H1 (cell line): ENCODE measurements around the gene GPATCH4. TPM values are rescaled to one million over a fixed set of nuclear protein-coding genes. Genes with fewer than 3 reads are reported as not detected.

Source experiments
- CTCF ChIA-PET: fragments of 300-600 bp; sonication (Branson Sonifier 250); formaldehyde crosslinking; loops from one replicate; lab custom pipeline; 2021; ENCODE audit not compliant: partially characterized antibody; lab: Charles Lee
- POLR2A ChIA-PET: fragments of 300-600 bp; sonication (Branson Sonifier 250); formaldehyde crosslinking; loops from one replicate; lab custom pipeline; 2021; ENCODE audit warnings: inconsistent platforms; ENCODE audit not compliant: partially characterized antibody; lab: Charles Lee
- DNase-seq, 2 experiments: peaks; one replicate each; pipeline versions ENCODE4 v3.0.0 to v3.0.0-alpha.2; 2010 to 2022; ENCODE audit warnings: low spot score in 2 of 2, low read depth in 1 of 2, mixed read lengths in 1 of 2
- FAIRE-seq: peaks from 2 replicates; lab custom pipeline; 2011; peaks lifted over from hg19 to GRCh38; lab: Jason Lieb, UNC
- H2AFZ ChIP-seq: 2 replicates; pipeline ENCODE4 v1.8.1; 2012; ENCODE audit warnings: low read length, inconsistent platforms
- H2AK5ac ChIP-seq: 2 replicates; pipeline ENCODE4 v1.6.1; 2013; ENCODE audit warnings: low read depth, low read length
- H2BK120ac ChIP-seq: replicated peaks from 2 replicates; pipeline ENCODE3; 2013; ENCODE audit warnings: low read depth, low read length, inconsistent platforms
- H2BK12ac ChIP-seq: 2 replicates; pipeline ENCODE4 v1.6.1; 2013; ENCODE audit warnings: low read depth, low read length
- H2BK15ac ChIP-seq: 2 replicates; pipeline ENCODE4 v1.6.1; 2013; ENCODE audit warnings: low read length
- H2BK20ac ChIP-seq: 2 replicates; pipeline ENCODE4 v1.6.1; 2013; ENCODE audit warnings: low read length
- H2BK5ac ChIP-seq: 2 replicates; pipeline ENCODE4 v1.6.1; 2013; ENCODE audit warnings: low read depth, low read length
- H3K14ac ChIP-seq: 2 replicates; pipeline ENCODE4 v1.6.1; 2013; ENCODE audit warnings: inconsistent platforms; ENCODE audit not compliant: insufficient read length
- H3K18ac ChIP-seq: 2 replicates; pipeline ENCODE4 v1.6.1; 2013; ENCODE audit warnings: low read length; ENCODE audit errors: extremely low read depth
- H3K23ac ChIP-seq: 2 replicates; pipeline ENCODE4 v1.6.1; 2013; ENCODE audit warnings: inconsistent platforms; ENCODE audit not compliant: insufficient read length
- H3K23me2 ChIP-seq: 2 replicates; pipeline ENCODE4 v1.6.1; 2013; ENCODE audit warnings: low read depth, low read length
- H3K27ac ChIP-seq: 2 replicates; pipeline ENCODE4 v1.6.1; 2011; ENCODE audit warnings: low read depth, low read length, inconsistent platforms
- H3K27me3 ChIP-seq, 4 experiments: replicated peaks in 1 of 4; 1 replicate in 1 of 4; 2 replicates in 3 of 4; pipeline versions ENCODE4 v1.6.1 to v1.8.1; 2011 to 2013; ENCODE audit warnings: low read length in 3 of 4, mild to moderate bottlenecking in 3 of 4, inconsistent platforms in 2 of 4, mixed read lengths in 2 of 4, moderate library complexity in 1 of 4; ENCODE audit not compliant: control insufficient read depth in 3 of 4, insufficient read depth in 3 of 4; ENCODE audit errors: extremely low read depth in 1 of 4
- H3K36me3 ChIP-seq, 4 experiments: 2 replicates each; pipeline versions ENCODE4 v1.6.1 to v1.8.1; 2011 to 2013; ENCODE audit warnings: mild to moderate bottlenecking in 4 of 4, low read length in 3 of 4, moderate library complexity in 2 of 4, control low read depth in 1 of 4, inconsistent platforms in 1 of 4; ENCODE audit not compliant: insufficient read depth in 4 of 4, control insufficient read depth in 2 of 4
- H3K4ac ChIP-seq: replicated peaks from 2 replicates; pipeline ENCODE3; 2013; ENCODE audit warnings: low read length, low read depth, mixed read lengths, inconsistent platforms; ENCODE audit not compliant: insufficient read length
- H3K4me1 ChIP-seq, 4 experiments: replicated peaks in 1 of 4; 1 replicate in 1 of 4; 2 replicates in 3 of 4; pipeline versions ENCODE4 v1.6.1 to v1.8.1; 2011 to 2013; ENCODE audit warnings: low read length in 3 of 4, inconsistent platforms in 2 of 4, mixed read lengths in 1 of 4; ENCODE audit not compliant: insufficient read depth in 4 of 4, control insufficient read depth in 3 of 4
- H3K4me2 ChIP-seq, 2 experiments: 2 replicates each; pipeline versions ENCODE4 v1.6.1 to v1.8.1; 2011 to 2013; ENCODE audit warnings: low read depth in 2 of 2, low read length in 2 of 2, control low read depth in 1 of 2, inconsistent platforms in 1 of 2, mild to moderate bottlenecking in 1 of 2; ENCODE audit not compliant: insufficient read depth in 1 of 2
- H3K4me3 ChIP-seq, 4 experiments: fragments of 200-600, 300-600 bp in 1 of 4; sonication (generic), shearing (Covaris generic), sonication (Bioruptor Twin) in 1 of 4; 2 replicates each; pipeline versions ENCODE4 v1.5.1 to v1.8.1; 2011 to 2016; ENCODE audit warnings: low read length in 4 of 4, low read depth in 3 of 4, control low read depth in 2 of 4, inconsistent platforms in 2 of 4, mild to moderate bottlenecking in 2 of 4, mixed read lengths in 1 of 4, moderate library complexity in 1 of 4; ENCODE audit not compliant: insufficient read depth in 2 of 4; ENCODE audit errors: extremely low read depth in 1 of 4
- H3K56ac ChIP-seq: replicated peaks from 2 replicates; pipeline ENCODE3; 2013; ENCODE audit warnings: low read depth, mild to moderate bottlenecking, mixed read lengths, low read length, inconsistent platforms; ENCODE audit not compliant: insufficient read length
- H3K79me1 ChIP-seq: 2 replicates; pipeline ENCODE4 v1.6.1; 2013; ENCODE audit warnings: low read depth, low read length, control low read depth
- H3K79me2 ChIP-seq, 2 experiments: 2 replicates each; pipeline versions ENCODE4 v1.6.1 to v1.8.1; 2012 to 2013; ENCODE audit warnings: low read length in 2 of 2, mild to moderate bottlenecking in 2 of 2, inconsistent platforms in 1 of 2; ENCODE audit not compliant: insufficient read depth in 2 of 2, control insufficient read depth in 1 of 2
- H3K9ac ChIP-seq, 4 experiments: replicated peaks in 1 of 4; 1 replicate in 1 of 4; 2 replicates in 3 of 4; pipeline versions ENCODE4 v1.6.1 to v1.8.1; 2011 to 2013; ENCODE audit warnings: low read depth in 3 of 4, low read length in 3 of 4, control low read depth in 2 of 4, mild to moderate bottlenecking in 2 of 4, moderate library complexity in 2 of 4, inconsistent platforms in 1 of 4; ENCODE audit errors: extremely low read depth in 1 of 4
- H3K9me3 ChIP-seq, 2 experiments: 2 replicates each; pipeline versions ENCODE4 v1.6.1 to v1.8.1; 2012 to 2013; ENCODE audit warnings: mild to moderate bottlenecking in 2 of 2, moderate library complexity in 2 of 2, control low read depth in 1 of 2, inconsistent platforms in 1 of 2, low read depth in 1 of 2, low read length in 1 of 2, mixed read lengths in 1 of 2; ENCODE audit not compliant: insufficient read depth in 2 of 2
- H4K20me1 ChIP-seq, 2 experiments: replicated peaks in 1 of 2; 2 replicates each; pipeline versions ENCODE3 to v1.8.1; 2011 to 2013; ENCODE audit warnings: inconsistent platforms in 2 of 2, low read length in 2 of 2, mild to moderate bottlenecking in 1 of 2; ENCODE audit not compliant: insufficient read depth in 2 of 2, control insufficient read depth in 1 of 2
- H4K5ac ChIP-seq: 2 replicates; pipeline ENCODE4 v1.6.1; 2013; ENCODE audit warnings: low read length, low read depth, mixed read lengths, inconsistent platforms; ENCODE audit not compliant: insufficient read length
- H4K8ac ChIP-seq: 2 replicates; pipeline ENCODE4 v1.8.0; 2013; ENCODE audit warnings: mild to moderate bottlenecking, moderate library complexity, low read length, inconsistent platforms; ENCODE audit not compliant: insufficient read depth; ENCODE audit errors: extremely low read depth
- H4K91ac ChIP-seq: replicated peaks from 2 replicates; pipeline ENCODE3; 2013; ENCODE audit warnings: low read length, mixed read lengths, inconsistent platforms; ENCODE audit not compliant: insufficient read length
- ASH2L ChIP-seq: fragments of 200-600, 300-600 bp; sonication (generic); IDR thresholded peaks from one replicate; pipeline ENCODE4 v1.7.1; 2017; ENCODE audit warnings: low read length
- CEBPB ChIP-seq: IDR thresholded peaks from 2 replicates; pipeline ENCODE4 v1.6.1; 2012; ENCODE audit warnings: low read depth, low read length
- CREB1 ChIP-seq: IDR thresholded peaks from 2 replicates; pipeline ENCODE4 v1.6.1; 2012; ENCODE audit warnings: inconsistent platforms
- HDAC6 ChIP-seq: IDR thresholded peaks from one replicate; pipeline ENCODE4 v1.7.1; 2012; ENCODE audit warnings: low read depth, mild to moderate bottlenecking, inconsistent platforms, low read length, moderate library complexity
- JUN ChIP-seq: IDR thresholded peaks from 2 replicates; pipeline ENCODE4 v1.6.1; 2011; ENCODE audit warnings: low read depth, mild to moderate bottlenecking, improper control_type of control experiment, low read length
- POLR2A ChIP-seq, 2 experiments: IDR thresholded peaks; 1 replicate in 1 of 2; 2 replicates in 1 of 2; pipeline ENCODE4 v1.6.1; 2011; ENCODE audit warnings: low read depth in 2 of 2, low read length in 2 of 2, mild to moderate bottlenecking in 2 of 2; ENCODE audit errors: control extremely low read depth in 1 of 2
- POLR2AphosphoS5 ChIP-seq: IDR thresholded peaks from 2 replicates; pipeline ENCODE4 v1.6.1; 2011; ENCODE audit warnings: low read depth, low read length
- POU5F1 ChIP-seq: IDR thresholded peaks from 2 replicates; pipeline ENCODE4 v1.6.1; 2011; ENCODE audit warnings: low read depth, mild to moderate bottlenecking, low read length, moderate library complexity
- RBBP5 ChIP-seq: IDR thresholded peaks from 2 replicates; pipeline ENCODE4 v1.7.1; 2012; ENCODE audit warnings: low read depth, mild to moderate bottlenecking, inconsistent platforms, low read length, moderate library complexity, borderline replicate concordance
- RNF2 ChIP-seq: fragments of 200-900, 300-1000 bp; sonication (generic); IDR thresholded peaks from 2 replicates; pipeline ENCODE4 v1.7.1; 2016; ENCODE audit warnings: borderline replicate concordance, low read depth, mild to moderate bottlenecking, antibody characterized with exemption, low read length; ENCODE audit not compliant: poor library complexity, severe bottlenecking; ENCODE audit errors: missing control alignments
- RXRA ChIP-seq: IDR thresholded peaks from 2 replicates; pipeline ENCODE4 v1.6.1; 2011; ENCODE audit warnings: low read depth, mild to moderate bottlenecking, low read length, moderate library complexity; ENCODE audit not compliant: insufficient read depth
- SAP30 ChIP-seq: fragments of 300-600 bp; sonication (generic); IDR thresholded peaks from 2 replicates; pipeline ENCODE4 v1.7.1; 2012; ENCODE audit warnings: low read length, moderate library complexity, mild to moderate bottlenecking, inconsistent platforms; ENCODE audit not compliant: insufficient read depth, insufficient replicate concordance
- SIX5 ChIP-seq: IDR thresholded peaks from 2 replicates; pipeline ENCODE4 v1.6.1; 2011; ENCODE audit warnings: mild to moderate bottlenecking, low read depth, low read length
- TCF12 ChIP-seq: IDR thresholded peaks from 2 replicates; pipeline ENCODE4 v1.6.1; 2011; ENCODE audit warnings: low read depth, mild to moderate bottlenecking, low read length
- WGBS, 2 experiments: shearing (Covaris generic) in 1 of 2; methylation state at CpG; one replicate each; pipeline versions ENCODE4 v1.1.6 to v1.1.7; 2013 to 2015; ENCODE audit warnings: low lambda C conversion rate in 2 of 2, mixed read lengths in 2 of 2, inconsistent platforms in 1 of 2, low coverage in 1 of 2, missing lambda C conversion rate in 1 of 2; ENCODE audit not compliant: insufficient replicate concordance in 2 of 2, insufficient coverage in 1 of 2, insufficient read length in 1 of 2; ENCODE audit errors: extremely low coverage in 1 of 2, missing lambda C conversion rate in 1 of 2; 5-methylcytosine and 5-hydroxymethylcytosine counted together
- polyA plus RNA-seq, 7 experiments: library from polyadenylated mRNA; depleted of rRNA in 3 of 7; stranded (reverse) in 5 of 7; unstranded in 2 of 7; fragments of >200 nt in 5 of 7; fragments of 200-250 nt in 2 of 7; gene quantifications; 1 replicate in 5 of 7; 2 replicates in 1 of 7; 4 replicates in 1 of 7; pipeline versions ENCODE4 v1.2.1 to v1.2.3, GENCODE V29; 2011 to 2013; ENCODE audit warnings: missing spikeins in 2 of 7, mixed read lengths in 2 of 7
- total RNA-seq: library from RNA; stranded (reverse); fragmentation: NEBNext Ultra II Directional; extraction: Animal tissue kit (Norgen Biotek cat#: 25700); gene quantifications from 2 replicates; pipeline ENCODE4 v1.2.1, GENCODE V29; 2021

The GPATCH4 gene
- total and polyA plus RNA-seq, 2 of the 8 experiments (the other 6 are each of a cell fraction or from before 2014, with no cell fraction given) = 20.5 to 47.9 TPM

- FAIRE-seq = no peak
- Histone ChIP-seq H2BK12ac (0 out of 2 replicates have a peak overlapping the region, but pooled peaks have one; percentile 3), H3K56ac (no peak overlapping the region), H3K79me1 (no peaks in the 10 kb centered on the region), H2BK5ac (no peak overlapping the region), H2AFZ (no peak overlapping the region), H3K9ac (no peak overlapping the region), H4K8ac (no peak overlapping the region), H2BK15ac (no peak overlapping the region), H2BK120ac (no peak overlapping the region), H3K23ac (no peak overlapping the region), H3K4me1 (peaks cover 0 to 17% (median 5%) of the 10 kb centered on the region in 4 experiments; a peak in 6 of 7 replicates), H3K4ac (no peak overlapping the region), H2BK20ac (no peak overlapping the region), H4K5ac (no peak overlapping the region), H3K23me2 (peaks cover 3% of the 10 kb centered on the region), H3K79me2 (no peaks in the 10 kb centered on the region), H3K9me3 (no peaks in the 10 kb centered on the region), H4K91ac (no peak overlapping the region), H3K27me3 (no peaks in the 10 kb centered on the region), H3K36me3 (no peaks in the 10 kb centered on the region), H3K4me2 (no peak overlapping the region), H3K27ac (no peak overlapping the region), H3K4me3 (no peak overlapping the region), H3K18ac (no peak overlapping the region), H2AK5ac (no peak overlapping the region), H4K20me1 (no peaks in the 10 kb centered on the region), H3K14ac (no peak overlapping the region)
- 61% methylated on average over 4 of the region's 4 CpGs; no CpG with 5 or more reads in 1 of the 2 experiments for WGBS, 2 experiments
- TF ChIP-seq CREB1 = no peak
- TF ChIP-seq POLR2A (IDR thresholded peaks at IDR 0.05; ENCODE audit: control extremely low read depth in 1 of 2, low read depth in 2 of 2, low read length in 2 of 2) = no peak
- TF ChIP-seq POLR2AphosphoS5 = no peak
- TF ChIP-seq POU5F1 = no peak
- TF ChIP-seq SIX5 = no peak
- no peak for TF ChIP-seq JUN
- TF ChIP-seq SAP30 = no peak
- TF ChIP-seq RNF2 = no peak
- no peak for TF ChIP-seq HDAC6
- no peak for TF ChIP-seq RBBP5
- TF ChIP-seq TCF12 = no peak
- no peak for TF ChIP-seq CEBPB
- TF ChIP-seq RXRA = no peak
- TF ChIP-seq ASH2L = no peak
- no peak for DNase-seq
- POLR2A ChIA-PET = interaction anchor here (1.1 to 1.9 kb wide), 6 partner anchors 7 to 38 kb away, joined by 3 to 10 read pairs (median 4); no protein-coding TSS in a partner anchor
- CTCF ChIA-PET = interaction anchor here (0.7 to 4.7 kb wide), 22 partner anchors 7 to 492 kb away, joined by 3 to 35 read pairs (median 5); partner anchors contain the start of genes GPATCH4 and HAPLN2
Measured at GRCh38 chr1:156586323-156586722, 15.0 kb downstream of the GPATCH4 start.
